Measurements from ENCODE around the gene SULF2.

GRCh38 chr20:47801079-47801478, 15.8 kb upstream of the SULF2 start:
- TF ChIP-seq, protein P1, sequence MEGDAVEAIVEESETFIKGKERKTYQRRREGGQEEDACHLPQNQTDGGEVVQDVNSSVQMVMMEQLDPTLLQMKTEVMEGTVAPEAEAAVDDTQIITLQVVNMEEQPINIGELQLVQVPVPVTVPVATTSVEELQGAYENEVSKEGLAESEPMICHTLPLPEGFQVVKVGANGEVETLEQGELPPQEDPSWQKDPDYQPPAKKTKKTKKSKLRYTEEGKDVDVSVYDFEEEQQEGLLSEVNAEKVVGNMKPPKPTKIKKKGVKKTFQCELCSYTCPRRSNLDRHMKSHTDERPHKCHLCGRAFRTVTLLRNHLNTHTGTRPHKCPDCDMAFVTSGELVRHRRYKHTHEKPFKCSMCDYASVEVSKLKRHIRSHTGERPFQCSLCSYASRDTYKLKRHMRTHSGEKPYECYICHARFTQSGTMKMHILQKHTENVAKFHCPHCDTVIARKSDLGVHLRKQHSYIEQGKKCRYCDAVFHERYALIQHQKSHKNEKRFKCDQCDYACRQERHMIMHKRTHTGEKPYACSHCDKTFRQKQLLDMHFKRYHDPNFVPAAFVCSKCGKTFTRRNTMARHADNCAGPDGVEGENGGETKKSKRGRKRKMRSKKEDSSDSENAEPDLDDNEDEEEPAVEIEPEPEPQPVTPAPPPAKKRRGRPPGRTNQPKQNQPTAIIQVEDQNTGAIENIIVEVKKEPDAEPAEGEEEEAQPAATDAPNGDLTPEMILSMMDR (IDR thresholded peaks at IDR 0.05; ENCODE audit: insufficient read depth, low read length): no peak
- no peak for TF ChIP-seq POLR2AphosphoS5 (IDR thresholded peaks at IDR 0.05; ENCODE audit: low read depth)
- TF ChIP-seq GABPA (IDR thresholded peaks at IDR 0.05; ENCODE audit: low read depth): no peak
- TF ChIP-seq, protein P2, sequence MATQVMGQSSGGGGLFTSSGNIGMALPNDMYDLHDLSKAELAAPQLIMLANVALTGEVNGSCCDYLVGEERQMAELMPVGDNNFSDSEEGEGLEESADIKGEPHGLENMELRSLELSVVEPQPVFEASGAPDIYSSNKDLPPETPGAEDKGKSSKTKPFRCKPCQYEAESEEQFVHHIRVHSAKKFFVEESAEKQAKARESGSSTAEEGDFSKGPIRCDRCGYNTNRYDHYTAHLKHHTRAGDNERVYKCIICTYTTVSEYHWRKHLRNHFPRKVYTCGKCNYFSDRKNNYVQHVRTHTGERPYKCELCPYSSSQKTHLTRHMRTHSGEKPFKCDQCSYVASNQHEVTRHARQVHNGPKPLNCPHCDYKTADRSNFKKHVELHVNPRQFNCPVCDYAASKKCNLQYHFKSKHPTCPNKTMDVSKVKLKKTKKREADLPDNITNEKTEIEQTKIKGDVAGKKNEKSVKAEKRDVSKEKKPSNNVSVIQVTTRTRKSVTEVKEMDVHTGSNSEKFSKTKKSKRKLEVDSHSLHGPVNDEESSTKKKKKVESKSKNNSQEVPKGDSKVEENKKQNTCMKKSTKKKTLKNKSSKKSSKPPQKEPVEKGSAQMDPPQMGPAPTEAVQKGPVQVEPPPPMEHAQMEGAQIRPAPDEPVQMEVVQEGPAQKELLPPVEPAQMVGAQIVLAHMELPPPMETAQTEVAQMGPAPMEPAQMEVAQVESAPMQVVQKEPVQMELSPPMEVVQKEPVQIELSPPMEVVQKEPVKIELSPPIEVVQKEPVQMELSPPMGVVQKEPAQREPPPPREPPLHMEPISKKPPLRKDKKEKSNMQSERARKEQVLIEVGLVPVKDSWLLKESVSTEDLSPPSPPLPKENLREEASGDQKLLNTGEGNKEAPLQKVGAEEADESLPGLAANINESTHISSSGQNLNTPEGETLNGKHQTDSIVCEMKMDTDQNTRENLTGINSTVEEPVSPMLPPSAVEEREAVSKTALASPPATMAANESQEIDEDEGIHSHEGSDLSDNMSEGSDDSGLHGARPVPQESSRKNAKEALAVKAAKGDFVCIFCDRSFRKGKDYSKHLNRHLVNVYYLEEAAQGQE (IDR thresholded peaks at IDR 0.05; ENCODE audit: insufficient replicate concordance, low read depth): no peak
